ENCODE data around the gene ALX4. TPM values are rescaled to one million over a fixed set of nuclear protein-coding genes. Genes with fewer than 3 reads are reported as not detected.

ALX4 gene
- total RNA-seq = not detected in 2 replicates
- long read RNA-seq = 0 reads

- TF ChIP-seq CTCF (IDR thresholded peaks at IDR 0.05; ENCODE audit: unreplicated experiment) = no peak
- no peak for DNase-seq (ENCODE audit: low spot score, unreplicated experiment)
- Mint-ChIP-seq H3K4me3 (ENCODE audit: low read depth) (peak within 1 kb of the TSS; percentile 14), H3K36me3 (ENCODE audit: insufficient read depth) (no peaks in the 10 kb centered on the region), H3K4me1 (ENCODE audit: low read depth) (peaks cover 10% of the 10 kb centered on the region), H3K27ac (no peak within 1 kb of the TSS), H3K27me3 (peaks cover 95% of the 10 kb centered on the region), H3K9me3 (ENCODE audit: low read depth) (no peaks in the 10 kb centered on the region)
Observed at GRCh38 chr11:44309478-44310205, at the start of gene ALX4. TSS of gene ALX4 (minus strand) at chr11:44310139. CDS start at chr11:44310062, 77 bp downstream.

GRCh38 chr11:44359162-44359561 lies 49.2 kb upstream of the ALX4 start:
- no peaks in the 10 kb centered on the region for H3K4me1 Mint-ChIP-seq (ENCODE audit: low read depth)
- DNase-seq (ENCODE audit: low spot score, unreplicated experiment) = no peak
- H3K9me3 Mint-ChIP-seq (ENCODE audit: low read depth) = no peaks in the 10 kb centered on the region
- no peak for TF ChIP-seq CTCF (IDR thresholded peaks at IDR 0.05; ENCODE audit: unreplicated experiment)
- no peak overlapping the region for H3K4me3 Mint-ChIP-seq (ENCODE audit: low read depth)
- H3K27ac Mint-ChIP-seq = no peak overlapping the region
- H3K27me3 Mint-ChIP-seq = peaks cover 31% of the 10 kb centered on the region
- no peaks in the 10 kb centered on the region for H3K36me3 Mint-ChIP-seq (ENCODE audit: insufficient read depth)

- H3K4me3 Mint-ChIP-seq (ENCODE audit: low read depth) = no peak overlapping the region
- H3K36me3 Mint-ChIP-seq (ENCODE audit: insufficient read depth) = no peaks in the 10 kb centered on the region
- TF ChIP-seq CTCF (IDR thresholded peaks at IDR 0.05; ENCODE audit: unreplicated experiment) = no peak
- H3K4me1 Mint-ChIP-seq (ENCODE audit: low read depth) = no peaks in the 10 kb centered on the region
- H3K27ac Mint-ChIP-seq = no peak overlapping the region
- no peak for DNase-seq (ENCODE audit: low spot score, unreplicated experiment)
- H3K27me3 Mint-ChIP-seq = peaks cover 27% of the 10 kb centered on the region
- no peaks in the 10 kb centered on the region for H3K9me3 Mint-ChIP-seq (ENCODE audit: low read depth)
Observed at GRCh38 chr11:44358713-44359112, 48.8 kb upstream of the ALX4 start.

- Mint-ChIP-seq H3K4me1 (ENCODE audit: low read depth) (no peaks in the 10 kb centered on the region), H3K4me3 (ENCODE audit: low read depth) (no peak overlapping the region), H3K27ac (no peak overlapping the region), H3K36me3 (ENCODE audit: insufficient read depth) (no peaks in the 10 kb centered on the region), H3K9me3 (ENCODE audit: low read depth) (no peaks in the 10 kb centered on the region), H3K27me3 (peaks cover 25% of the 10 kb centered on the region)
- no peak for TF ChIP-seq CTCF (IDR thresholded peaks at IDR 0.05; ENCODE audit: unreplicated experiment)
- DNase-seq (ENCODE audit: low spot score, unreplicated experiment) = no peak
Observed at GRCh38 chr11:44357711-44358110, 47.8 kb upstream of the ALX4 start.

GRCh38 chr11:44356351-44356750 lies 46.4 kb upstream of the ALX4 start:
- Mint-ChIP-seq H3K4me3 (ENCODE audit: low read depth) (no peak overlapping the region), H3K27ac (no peak overlapping the region), H3K36me3 (ENCODE audit: insufficient read depth) (no peaks in the 10 kb centered on the region), H3K4me1 (ENCODE audit: low read depth) (no peaks in the 10 kb centered on the region), H3K9me3 (ENCODE audit: low read depth) (no peaks in the 10 kb centered on the region), H3K27me3 (peaks cover 18% of the 10 kb centered on the region)
- TF ChIP-seq CTCF (IDR thresholded peaks at IDR 0.05; ENCODE audit: unreplicated experiment) = no peak
- no peak for DNase-seq (ENCODE audit: low spot score, unreplicated experiment)
